Colon (tissue), 2 donors: Measurements from ENCODE around the gene IGF2R.
"Not testable (repeated sequence)": the region's sequence is repeated elsewhere in the genome, so short reads cannot be mapped to it uniquely, and the experiment has no call there.

Experiments
- FAIRE-seq: peaks from 2 replicates; lab custom pipeline; 2012; peaks lifted over from hg19 to GRCh38; lab: Jason Lieb, UNC
- donor health status: control.
- donor health status: control.

Gene IGF2R

GRCh38 chr6:160127270-160128124 lies 158.6 kb downstream of the IGF2R start:
- FAIRE-seq: no peak

GRCh38 chr6:160128125-160128683 lies 159.3 kb downstream of the IGF2R start:
- FAIRE-seq: no peak

GRCh38 chr6:160128879-160129516 lies 160.1 kb downstream of the IGF2R start:
- no peak for FAIRE-seq

GRCh38 chr6:160129881-160130615 lies 161.2 kb downstream of the IGF2R start:
- FAIRE-seq: no peak

GRCh38 chr6:160130729-160131484 lies 162.0 kb downstream of the IGF2R start:
- FAIRE-seq: no peak

GRCh38 chr6:160131636-160132296 lies 162.9 kb downstream of the IGF2R start:
- no peak for FAIRE-seq

- no peak for FAIRE-seq
Measured at GRCh38 chr6:160132297-160132637, 163.4 kb downstream of the IGF2R start.

- FAIRE-seq: no peak
Measured at GRCh38 chr6:160132776-160133338, 164.0 kb downstream of the IGF2R start.

- no peak for FAIRE-seq
Measured at GRCh38 chr6:160133441-160134336, 164.8 kb downstream of the IGF2R start.

GRCh38 chr6:160134337-160134751 lies 165.5 kb downstream of the IGF2R start:
- FAIRE-seq: not testable (repeated sequence)

- FAIRE-seq: no peak
Measured at GRCh38 chr6:160134779-160135547, 166.1 kb downstream of the IGF2R start.

- no peak for FAIRE-seq
Measured at GRCh38 chr6:160135907-160136655, 167.2 kb downstream of the IGF2R start.

- FAIRE-seq: no peak
Measured at GRCh38 chr6:160137130-160137988, 168.5 kb downstream of the IGF2R start.

GRCh38 chr6:160137989-160138835 lies 169.3 kb downstream of the IGF2R start:
- FAIRE-seq: no peak

GRCh38 chr6:160138839-160139419 lies 170.0 kb downstream of the IGF2R start:
- FAIRE-seq: no peak

GRCh38 chr6:160139420-160139851 lies 170.6 kb downstream of the IGF2R start:
- no peak for FAIRE-seq
